ENCODE data around the gene ARHGEF11. TPM values are rescaled to one million over a fixed set of nuclear protein-coding genes. Genes with fewer than 3 reads are reported as not detected.

ARHGEF11 gene
- total RNA-seq, 1 experiment from 2014 or later: 45.5 TPM

- no peak overlapping the region for H3K4me3 ChIP-seq (ENCODE audit: low read depth, low read length)
- H3K36me3 ChIP-seq (ENCODE audit: control insufficient read depth, insufficient read depth, low read length): peaks cover 13% of the 10 kb centered on the region
- intact Hi-C loops (cut with micrococcal nuclease; ENCODE audit: unreplicated experiment): no loop called here
- Mint-ChIP-seq H3K4me1 (ENCODE audit: low read depth, unreplicated experiment) (peaks cover 11% of the 10 kb centered on the region), H3K27ac (ENCODE audit: unreplicated experiment) (no peak overlapping the region), H3K36me3 (ENCODE audit: insufficient read depth, unreplicated experiment) (peaks cover 51% of the 10 kb centered on the region), H3K4me3 (ENCODE audit: unreplicated experiment) (no peak overlapping the region), H3K9me3 (ENCODE audit: unreplicated experiment) (no peaks in the 10 kb centered on the region), H3K27me3 (ENCODE audit: insufficient read depth, unreplicated experiment) (no peaks in the 10 kb centered on the region)
- BruUV-seq (replicated peaks): no TSS peak
- no peaks in the 10 kb centered on the region for H3K9me3 ChIP-seq
- no peaks in the 10 kb centered on the region for H3K27me3 ChIP-seq (replicated peaks; ENCODE audit: control insufficient read depth, insufficient read depth, low read length)
- TF ChIP-seq CTCF (IDR thresholded peaks at IDR 0.05; ENCODE audit: insufficient read depth in 1 of 2, low read depth in 1 of 2, low read length in 1 of 2, severe bottlenecking in 1 of 2, unreplicated experiment in 1 of 2): no peak
- CTCF ChIA-PET: interaction anchor here (0.7 to 1.5 kb wide), 2 partner anchors 50 to 115 kb away, joined by 3 to 4 read pairs; no protein-coding TSS in a partner anchor
- DNase-seq: no peak
- H3K4me1 ChIP-seq: no peaks in the 10 kb centered on the region
- POLR2A ChIA-PET: interaction anchor here (0.5 kb wide), 1 partner anchor 101 kb away, joined by 4 read pairs; no protein-coding TSS in a partner anchor
Measured at GRCh38 chr1:156959414-156959813, 86.1 kb downstream of the ARHGEF11 start.

GRCh38 chr1:156958247-156958714, 87.3 kb downstream of the ARHGEF11 start:
- intact Hi-C loops (cut with micrococcal nuclease; ENCODE audit: unreplicated experiment): no loop called here
- CTCF ChIA-PET: interaction anchor here (1.3 to 1.5 kb wide), 2 partner anchors 10 to 116 kb away, joined by 3 to 4 read pairs; no protein-coding TSS in a partner anchor

GRCh38 chr1:156957634-156958033, 87.9 kb downstream of the ARHGEF11 start:
- TF ChIP-seq CTCF (IDR thresholded peaks at IDR 0.05; ENCODE audit: insufficient read depth in 1 of 2, low read depth in 1 of 2, low read length in 1 of 2, severe bottlenecking in 1 of 2, unreplicated experiment in 1 of 2): no peak
- POLR2A ChIA-PET: no interaction called here
- Histone ChIP-seq H3K4me3 (ENCODE audit: low read depth, low read length) (no peak overlapping the region), H3K9me3 (no peaks in the 10 kb centered on the region), H3K27me3 (replicated peaks; ENCODE audit: control insufficient read depth, insufficient read depth, low read length) (no peaks in the 10 kb centered on the region), H3K36me3 (ENCODE audit: control insufficient read depth, insufficient read depth, low read length) (peaks cover 13% of the 10 kb centered on the region), H3K4me1 (no peaks in the 10 kb centered on the region)
- H3K27me3 Mint-ChIP-seq (ENCODE audit: insufficient read depth, unreplicated experiment): no peaks in the 10 kb centered on the region
- no peak overlapping the region for H3K4me3 Mint-ChIP-seq (ENCODE audit: unreplicated experiment)
- peaks cover 11% of the 10 kb centered on the region for H3K4me1 Mint-ChIP-seq (ENCODE audit: low read depth, unreplicated experiment)
- DNase-seq: no peak
- no peaks in the 10 kb centered on the region for H3K9me3 Mint-ChIP-seq (ENCODE audit: unreplicated experiment)
- intact Hi-C loops (cut with micrococcal nuclease; ENCODE audit: unreplicated experiment): no loop called here
- BruUV-seq (replicated peaks): no TSS peak
- CTCF ChIA-PET: no interaction called here
- peaks cover 40% of the 10 kb centered on the region for H3K36me3 Mint-ChIP-seq (ENCODE audit: insufficient read depth, unreplicated experiment)
- no peak overlapping the region for H3K27ac Mint-ChIP-seq (ENCODE audit: unreplicated experiment)

More at GRCh38 chr1:156958247-156958714, 87.3 kb downstream of the ARHGEF11 start:
- H3K4me1 Mint-ChIP-seq (ENCODE audit: low read depth, unreplicated experiment): peaks cover 11% of the 10 kb centered on the region
- peaks cover 40% of the 10 kb centered on the region for H3K36me3 Mint-ChIP-seq (ENCODE audit: insufficient read depth, unreplicated experiment)
- Histone ChIP-seq H3K27me3 (replicated peaks; ENCODE audit: control insufficient read depth, insufficient read depth, low read length) (no peaks in the 10 kb centered on the region), H3K9me3 (no peaks in the 10 kb centered on the region), H3K4me1 (no peaks in the 10 kb centered on the region), H3K4me3 (ENCODE audit: low read depth, low read length) (no peak overlapping the region), H3K36me3 (ENCODE audit: control insufficient read depth, insufficient read depth, low read length) (peaks cover 13% of the 10 kb centered on the region)
- TF ChIP-seq CTCF (IDR thresholded peaks at IDR 0.05; ENCODE audit: insufficient read depth in 1 of 2, low read depth in 1 of 2, low read length in 1 of 2, severe bottlenecking in 1 of 2, unreplicated experiment in 1 of 2): no peak
- H3K27ac Mint-ChIP-seq (ENCODE audit: unreplicated experiment): peak overlapping the region; percentile 22
- BruUV-seq (replicated peaks): no TSS peak
- POLR2A ChIA-PET: no interaction called here
- no peaks in the 10 kb centered on the region for H3K9me3 Mint-ChIP-seq (ENCODE audit: unreplicated experiment)
- H3K4me3 Mint-ChIP-seq (ENCODE audit: unreplicated experiment): no peak overlapping the region
- no peaks in the 10 kb centered on the region for H3K27me3 Mint-ChIP-seq (ENCODE audit: insufficient read depth, unreplicated experiment)
- DNase-seq: no peak

All from Caco-2 (cell line).